ENCODE data around the gene CILP2.
A peak's percentile ranks its signal among the peaks of the same experiment; 100 is the strongest.

CILP2 gene

GRCh38 chr19:19506592-19506991 lies 31.5 kb upstream of the CILP2 start:
- DNase-seq = no peak

- no peak for DNase-seq
Measured at GRCh38 chr19:19507354-19507753, 30.7 kb upstream of the CILP2 start.

- DNase-seq = no peak
Measured at GRCh38 chr19:19508217-19508616, 29.8 kb upstream of the CILP2 start.

- DNase-seq = no peak
Measured at GRCh38 chr19:19510432-19510831, 27.6 kb upstream of the CILP2 start.

GRCh38 chr19:19513682-19514081 lies 24.4 kb upstream of the CILP2 start:
- DNase-seq = no peak

- no peak for DNase-seq
Measured at GRCh38 chr19:19514215-19514657, 23.8 kb upstream of the CILP2 start.

- no peak for DNase-seq
Measured at GRCh38 chr19:19514881-19515641, 23.0 kb upstream of the CILP2 start, which contains the start of gene TSSK6. TSS of gene TSSK6 (minus strand) at chr19:19515548. CDS start at chr19:19515427, 121 bp downstream.

- peak; percentile 84 to 96 for DNase-seq
Measured at GRCh38 chr19:19515642-19516519, 22.2 kb upstream of the CILP2 start, which contains the start of gene NDUFA13. TSS of gene NDUFA13 (plus strand) at chr19:19516225. CDS start at chr19:19516239, 14 bp downstream.

GRCh38 chr19:19517235-19517619 lies 20.8 kb upstream of the CILP2 start:
- DNase-seq = no peak

GRCh38 chr19:19520989-19521388 lies 17.1 kb upstream of the CILP2 start:
- no peak for DNase-seq

- DNase-seq = no peak
Measured at GRCh38 chr19:19523177-19523576, 14.9 kb upstream of the CILP2 start.

GRCh38 chr19:19524053-19524452 lies 14.0 kb upstream of the CILP2 start:
- no peak for DNase-seq

- no peak for DNase-seq
Measured at GRCh38 chr19:19525611-19526380, 12.3 kb upstream of the CILP2 start.

- DNase-seq = no peak
Measured at GRCh38 chr19:19526581-19527370, 11.3 kb upstream of the CILP2 start.

GRCh38 chr19:19527371-19527656 lies 10.8 kb upstream of the CILP2 start:
- DNase-seq = no peak

- no peak for DNase-seq
Measured at GRCh38 chr19:19527674-19528625, 10.1 kb upstream of the CILP2 start.

- no peak for DNase-seq
Measured at GRCh38 chr19:19528721-19529490, 9.2 kb upstream of the CILP2 start, which contains the start of gene YJEFN3. TSS of gene YJEFN3 (plus strand) at chr19:19528911. CDS start at chr19:19528933, 22 bp downstream.

- DNase-seq = no peak
Measured at GRCh38 chr19:19529783-19530422, 8.2 kb upstream of the CILP2 start.

GRCh38 chr19:19530423-19530804 lies 7.7 kb upstream of the CILP2 start:
- no peak for DNase-seq

GRCh38 chr19:19530889-19531288 lies 7.2 kb upstream of the CILP2 start:
- no peak for DNase-seq

Measured in bone marrow (tissue), 2 donors.